NCI-H1092 treated with DMSO at 0.1 percent for 48 hours (cell line): ENCODE data around the gene LRCH4.
"Not testable (repeated sequence)": the region's sequence is repeated elsewhere in the genome, so short reads cannot be mapped to it uniquely, and the experiment has no call there.

Source experiments
- DNase-seq: peaks from one replicate; lab custom pipeline; 2025; lab: John Stamatoyannopoulos, UW

LRCH4 gene

DNA sequence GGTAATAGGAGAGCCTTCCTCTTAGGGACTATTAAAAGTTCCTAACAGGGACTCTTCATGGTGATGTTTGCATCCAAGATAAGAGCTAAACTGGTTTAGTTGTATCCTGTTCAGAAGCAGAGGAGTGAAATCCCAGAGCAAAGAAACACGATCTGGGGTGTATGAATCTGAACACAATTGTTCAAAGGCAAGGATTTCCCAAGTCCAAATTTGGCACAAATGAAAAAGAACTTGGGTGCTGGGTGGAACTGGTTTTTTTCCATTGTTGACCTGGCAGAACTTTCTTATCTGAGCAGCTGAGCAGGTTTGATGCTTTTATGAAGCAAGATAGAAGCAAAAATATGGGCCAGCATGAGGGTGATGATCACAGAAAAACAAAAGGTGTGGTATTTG lies 41.0 kb downstream of the LRCH4 start:
- no peak for DNase-seq

DNA sequence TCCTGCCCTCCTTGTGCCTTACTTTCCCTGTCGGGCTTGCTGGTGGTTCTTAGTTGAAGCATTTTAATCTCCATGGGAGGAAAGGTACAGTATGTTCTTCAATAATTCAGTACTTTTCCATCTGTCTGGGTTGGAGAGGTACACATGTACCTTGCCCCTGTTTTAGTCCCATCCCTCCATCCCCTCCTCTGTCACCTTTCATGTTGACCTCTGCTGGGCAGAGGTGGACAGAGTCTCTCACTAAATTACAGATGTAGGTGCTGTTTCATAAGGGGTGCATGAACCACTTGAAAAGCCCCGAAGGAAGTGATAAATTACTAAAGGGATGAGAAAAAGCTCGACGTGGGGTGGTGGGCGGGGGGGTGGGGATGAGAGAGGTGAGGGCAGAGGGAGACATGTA lies 41.5 kb downstream of the LRCH4 start:
- no peak for DNase-seq

DNA sequence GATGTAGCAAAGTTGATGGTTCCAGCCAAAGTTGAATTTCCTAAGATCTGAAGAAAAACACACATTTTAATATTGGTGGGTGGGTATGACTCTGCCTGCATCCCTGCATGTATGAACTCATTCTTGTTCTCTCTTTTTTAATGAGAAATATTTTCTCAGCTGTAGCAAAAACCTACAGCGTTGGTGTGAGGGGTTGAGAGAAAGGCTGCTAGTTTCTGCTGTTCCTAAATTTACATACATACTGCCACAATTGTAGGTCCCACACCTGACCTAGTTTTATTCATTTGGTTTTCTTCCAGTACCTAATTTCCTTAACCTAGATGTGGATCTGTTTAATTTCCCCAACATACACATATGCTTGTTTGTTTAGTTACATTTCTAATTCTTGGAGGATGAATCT lies 42.3 kb downstream of the LRCH4 start:
- DNase-seq, result no peak

DNA sequence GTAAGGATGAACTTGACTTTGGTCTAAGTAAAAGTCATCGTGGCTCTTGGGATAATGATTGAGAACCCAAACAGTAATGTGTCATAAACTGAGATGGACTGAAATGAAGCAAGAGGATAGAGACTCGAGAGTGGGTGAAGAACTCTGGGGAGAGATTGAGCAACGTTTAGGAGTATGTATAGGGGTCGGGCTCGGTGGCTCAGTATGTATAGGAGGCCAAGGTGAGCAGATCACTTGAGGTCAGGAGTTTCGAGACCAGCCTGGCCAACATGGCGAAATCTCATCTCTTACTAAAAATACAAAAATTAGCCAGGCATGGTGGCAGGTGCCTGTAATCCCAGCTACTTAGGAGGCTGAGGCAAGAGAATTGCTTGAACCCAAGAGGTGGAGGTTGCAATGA lies 44.6 kb downstream of the LRCH4 start:
- DNase-seq, result not testable (repeated sequence)

DNA sequence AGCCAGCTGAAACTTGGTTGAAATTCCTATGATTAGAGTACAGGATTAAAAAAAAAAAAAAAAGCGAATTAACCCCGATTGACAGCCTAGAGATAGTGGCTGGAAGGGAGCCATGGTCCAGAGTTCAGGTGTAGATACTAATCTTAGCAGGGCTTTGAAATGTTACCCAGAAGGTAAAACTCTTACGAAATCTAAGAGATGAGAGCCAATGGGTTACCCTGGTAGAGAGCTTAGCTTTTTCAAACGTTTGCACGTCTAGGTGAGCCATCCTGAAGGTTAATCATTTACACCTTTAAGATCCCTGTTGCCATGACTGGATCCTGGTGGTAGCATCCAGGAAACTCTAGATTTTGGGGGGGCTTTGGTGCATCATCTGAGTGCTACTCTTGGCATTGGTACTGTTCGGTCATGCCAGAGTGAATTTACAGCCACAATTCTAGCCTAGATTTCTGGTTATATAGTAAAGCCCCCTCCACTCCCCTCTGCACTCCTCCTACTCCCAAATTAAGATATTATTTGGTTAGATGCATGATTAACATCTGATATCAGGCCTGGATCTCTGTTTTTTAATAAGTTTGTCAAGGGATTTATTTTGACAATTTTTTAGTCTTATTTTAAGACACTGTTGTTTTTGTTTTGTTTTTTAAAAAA lies 45.7 kb downstream of the LRCH4 start:
- DNase-seq, result no peak

DNA sequence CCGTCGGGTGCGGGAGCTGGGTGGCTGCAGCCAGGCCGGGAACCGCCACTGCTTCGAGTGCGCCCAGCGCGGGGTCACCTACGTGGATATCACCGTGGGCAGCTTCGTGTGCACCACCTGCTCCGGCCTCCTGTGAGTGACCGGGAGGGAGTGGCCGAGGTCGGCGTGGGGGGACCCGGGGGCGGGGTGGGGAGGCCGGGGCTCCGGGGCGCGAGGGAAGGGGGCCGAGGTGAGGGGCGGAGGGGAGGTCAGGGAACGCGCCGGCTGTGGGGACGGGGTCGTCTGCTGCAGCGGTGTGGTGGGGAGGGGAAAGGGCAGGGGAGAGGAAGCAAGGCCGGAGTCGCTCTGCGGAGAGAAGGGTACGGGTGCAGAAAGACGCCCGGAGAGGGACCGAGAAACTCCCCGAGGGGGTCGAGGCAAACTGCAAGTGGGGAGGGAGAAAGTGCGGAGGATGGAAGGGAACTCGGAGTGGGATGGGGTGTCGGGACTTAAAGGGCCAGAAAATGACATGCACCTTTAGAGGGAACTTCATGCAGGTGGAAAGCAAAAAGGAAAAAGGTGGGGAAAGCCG lies 46.4 kb downstream of the LRCH4 start:
- DNase-seq, result no peak

DNA sequence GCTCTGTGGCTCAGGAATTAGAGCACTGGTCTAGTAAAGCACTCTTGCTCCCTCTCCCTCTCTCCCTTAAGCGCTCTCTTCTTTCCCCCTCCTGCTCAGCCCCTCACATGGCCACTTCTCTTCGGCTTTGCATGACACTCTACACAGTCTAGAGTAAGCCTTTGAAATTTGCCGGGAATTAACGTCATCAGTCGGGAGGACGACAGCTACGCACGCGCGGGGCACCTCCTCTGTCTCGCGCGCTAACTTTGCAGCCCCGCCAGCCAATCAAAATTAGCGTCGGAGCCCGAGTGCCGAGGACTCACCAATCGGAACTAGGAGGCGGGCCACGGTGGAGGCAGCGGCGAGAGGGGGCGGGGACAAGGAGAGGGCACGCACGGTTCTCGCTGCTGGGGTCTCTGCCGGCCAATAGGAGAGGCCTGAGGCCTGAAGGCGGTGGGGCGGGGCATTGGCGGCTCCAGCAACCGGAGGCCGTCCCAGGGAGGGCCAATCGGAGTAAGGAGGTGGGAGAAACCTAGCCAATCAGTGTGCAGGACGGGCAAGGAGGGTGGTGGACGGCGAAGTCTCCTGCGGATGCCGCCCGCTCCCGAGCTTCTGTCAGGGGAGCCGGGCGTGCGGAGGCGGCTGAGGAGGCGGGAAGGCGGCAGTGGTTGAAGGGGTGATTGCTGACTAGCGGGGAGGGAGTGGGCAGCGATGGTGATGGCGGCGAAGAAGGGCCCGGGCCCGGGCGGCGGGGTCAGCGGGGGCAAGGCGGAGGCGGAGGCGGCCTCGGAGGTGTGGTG lies 47.1 kb downstream of the LRCH4 start, which contains the start of gene AGFG2:
TSS of gene AGFG2 (plus strand) at position 550 of the 782 bp plus-strand sequence. CDS start at position 694, 144 bp downstream.
- DNase-seq, result peak; percentile 100

DNA sequence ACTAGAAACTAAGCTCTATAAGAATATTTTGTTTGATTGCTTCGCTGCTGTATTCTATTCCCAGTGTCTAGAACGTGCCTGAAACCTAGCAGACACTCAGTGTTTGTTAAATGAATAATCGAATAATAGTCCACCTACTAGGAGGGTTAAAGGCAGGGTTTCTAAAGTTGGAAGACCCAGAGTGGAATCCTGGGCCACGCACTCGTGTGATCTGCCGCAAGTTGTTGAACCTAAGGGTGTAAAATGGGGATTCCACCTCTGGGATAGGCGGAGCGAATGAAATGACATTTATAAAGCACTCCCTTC lies 47.6 kb downstream of the LRCH4 start:
- DNase-seq, result no peak

DNA sequence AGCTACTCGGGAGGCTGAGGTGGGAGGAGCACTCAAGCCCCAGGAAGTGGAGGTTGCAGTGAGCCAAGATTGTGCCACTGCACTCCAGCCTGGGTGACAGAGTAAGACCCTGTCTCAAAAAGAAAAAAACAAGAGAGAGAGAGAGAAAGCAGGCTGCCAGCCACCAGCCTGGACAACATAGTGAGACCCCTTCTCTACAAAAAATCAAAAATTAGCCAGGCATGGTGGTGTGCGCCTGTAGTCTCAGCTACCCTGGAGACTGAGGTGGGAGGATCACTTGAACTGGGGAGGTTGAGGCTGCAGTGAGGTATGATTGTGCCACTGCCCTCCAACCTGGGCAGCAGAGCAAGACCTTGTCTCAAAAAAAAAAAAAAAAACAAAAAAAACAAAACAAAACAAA lies 49.2 kb downstream of the LRCH4 start:
- DNase-seq, result not testable (repeated sequence)

DNA sequence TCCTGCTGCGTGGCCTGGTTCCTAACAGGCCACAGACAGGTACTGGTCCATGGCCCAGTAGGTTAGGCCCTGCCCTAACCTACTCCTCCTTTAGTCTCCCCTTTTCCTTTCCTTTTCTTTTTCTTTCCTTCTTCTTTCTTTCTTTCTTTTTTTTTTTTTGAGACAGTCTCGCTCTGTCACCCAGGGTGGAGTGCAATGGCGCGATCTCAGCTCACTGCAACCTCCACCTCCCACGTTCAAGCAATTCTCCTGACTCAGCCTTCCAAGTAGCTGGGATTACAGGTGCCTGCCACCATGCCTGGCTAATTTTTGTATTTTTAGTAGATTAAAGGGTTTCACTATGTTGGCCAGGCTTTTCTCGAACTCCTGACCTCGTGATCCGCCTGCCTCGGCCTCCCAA lies 49.9 kb downstream of the LRCH4 start:
- not testable (repeated sequence) for DNase-seq

DNA sequence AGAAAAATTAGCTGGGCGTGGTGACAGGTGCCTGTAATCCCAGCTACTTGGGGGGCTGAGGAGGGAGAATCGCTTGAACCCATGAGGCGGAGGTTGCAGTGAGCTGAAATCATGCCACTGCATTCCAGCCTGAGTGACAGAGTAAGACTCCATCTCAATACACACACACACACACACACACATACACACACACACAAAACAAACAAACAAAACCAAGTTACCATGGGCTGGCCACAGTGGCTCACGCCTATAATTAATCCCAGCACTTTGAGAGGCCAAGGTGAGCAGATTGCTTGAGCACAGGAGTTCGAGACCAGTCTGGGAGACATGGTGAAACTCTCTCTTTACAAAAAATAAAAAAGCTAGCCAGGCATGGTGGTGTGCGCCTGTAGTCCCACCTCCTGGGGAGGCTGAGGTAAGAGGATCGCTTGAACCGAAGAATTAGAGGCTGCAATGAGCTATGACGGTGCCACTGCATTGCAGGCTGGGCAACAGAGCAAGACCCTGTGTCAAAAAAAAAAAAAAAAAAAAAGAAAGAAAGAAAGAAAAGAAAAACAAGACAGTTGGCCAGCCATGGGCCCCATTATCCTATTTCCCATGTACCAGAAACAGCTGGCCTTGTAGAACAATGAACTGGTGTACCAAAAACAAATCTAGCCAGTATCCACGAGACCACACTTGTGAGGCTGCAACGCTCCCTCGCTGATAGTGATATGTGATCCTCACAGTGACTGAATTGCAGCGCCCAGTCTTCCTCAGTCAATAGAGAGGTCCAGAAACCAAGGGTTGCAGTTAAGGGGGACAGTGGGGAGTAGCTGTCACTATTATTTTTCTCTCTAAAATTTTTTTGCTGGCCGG lies 53.5 kb downstream of the LRCH4 start:
- DNase-seq, result no peak

DNA sequence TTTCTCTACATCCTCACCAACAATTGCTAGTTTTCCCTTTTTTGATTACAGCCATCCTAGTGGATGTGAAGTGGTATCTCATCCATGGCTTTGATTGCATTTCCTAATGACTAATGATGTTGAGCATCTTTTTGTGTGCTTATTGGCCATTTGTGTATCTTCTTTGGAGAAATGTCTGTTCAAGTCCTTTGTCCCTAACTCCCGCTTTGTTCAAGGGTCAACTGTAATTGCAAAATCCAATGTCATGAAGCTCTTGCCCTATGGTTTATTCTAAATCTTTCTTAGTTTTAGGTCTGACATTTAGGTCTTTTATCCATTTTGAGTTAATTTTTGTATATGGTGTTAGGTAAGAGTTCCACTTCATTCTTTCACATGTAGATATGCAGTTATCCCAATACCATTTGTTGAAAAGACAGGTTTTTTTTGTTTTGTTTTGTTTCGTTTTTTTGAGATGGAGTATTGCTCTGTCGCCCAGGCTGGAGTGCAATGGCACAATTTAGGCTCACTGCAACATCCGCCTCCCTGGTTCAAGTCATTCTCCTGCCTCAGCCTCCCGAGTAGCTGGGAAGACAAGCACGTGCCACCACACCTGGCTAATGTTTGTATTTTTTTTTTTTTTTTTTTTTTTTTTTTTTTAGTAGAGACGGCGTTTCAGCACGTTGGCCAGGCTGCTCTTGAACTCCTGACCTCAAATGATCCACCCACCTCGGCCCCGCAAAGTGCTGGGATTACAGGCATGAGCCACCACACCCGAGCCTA lies 57.6 kb downstream of the LRCH4 start:
- DNase-seq, result not testable (repeated sequence)
